K562 (cell line): Measurements from ENCODE around the gene SLC35B4. TPM values are rescaled to one million over a fixed set of nuclear protein-coding genes. Genes with fewer than 3 reads are reported as not detected.

Experiments used
- ATAC-seq: fragments of 200-7000 bp; cut with Tn5 transposase; 3 replicates; pipeline ENCODE4 v1.9.1; 2020; ENCODE audit warnings: moderate library complexity
- BruUV-seq: library from RNA; stranded (reverse); fragments of 400-500 nt; replicated peaks from 2 replicates; lab custom pipeline; 2021; lab: Mats Ljungman, UMichigan
- CTCF ChIA-PET: fragments of 300-600 bp; formaldehyde crosslinking; extraction: SDS; loops from one replicate; lab custom pipeline; 2021; ENCODE audit warnings: low intra/inter-chr PET ratio; lab: Yijun Ruan, JAX
- POLR2A ChIA-PET: fragments of 300-600, 350-650 bp; sonication (Branson Sonifier 250); formaldehyde crosslinking; extraction: SDS; loops from one replicate; lab custom pipeline; 2021; ENCODE audit warnings: antibody characterized with exemption, inconsistent platforms; lab: Yijun Ruan, JAX
- DNase-seq, 4 experiments: peaks; one replicate each; pipeline versions ENCODE4 v3.0.0 to v3.0.0-alpha.2; 2011 to 2018; ENCODE audit warnings: low spot score in 3 of 4, mixed read lengths in 3 of 4; ENCODE audit errors: extremely low read depth in 1 of 4
- FAIRE-seq: peaks from 2 replicates; lab custom pipeline; 2011; peaks lifted over from hg19 to GRCh38; lab: Jason Lieb, UNC
- H2AFZ ChIP-seq: 2 replicates; pipeline ENCODE4 v1.6.0; 2011; ENCODE audit warnings: low read depth, low read length, control low read depth, inconsistent platforms
- H3K27ac ChIP-seq: fragments of 200-600 bp; 3 replicates; pipeline ENCODE4 v1.8.0; 2011; ENCODE audit warnings: low read depth, mild to moderate bottlenecking, control low read depth, inconsistent platforms, low read length, moderate library complexity, mixed read lengths; ENCODE audit errors: extremely low read depth
- H3K27me3 ChIP-seq, 2 experiments: fragments of 300-600 bp in 1 of 2; 2 replicates in 1 of 2; 3 replicates in 1 of 2; pipeline versions ENCODE4 v1.6.0 to v1.8.0; 2011; ENCODE audit warnings: inconsistent platforms in 2 of 2, low read length in 2 of 2, mild to moderate bottlenecking in 1 of 2, mixed read lengths in 1 of 2, moderate library complexity in 1 of 2; ENCODE audit not compliant: control insufficient read depth in 2 of 2, insufficient read depth in 2 of 2
- H3K36me3 ChIP-seq: fragments of 300-600 bp; 3 replicates; pipeline ENCODE4 v1.8.0; 2011; ENCODE audit warnings: mild to moderate bottlenecking, low read length, inconsistent platforms; ENCODE audit not compliant: control insufficient read depth, insufficient read depth
- H3K4me1 ChIP-seq, 2 experiments: fragments of 200-600 bp in 1 of 2; replicated peaks in 1 of 2; 2 replicates in 1 of 2; 3 replicates in 1 of 2; pipeline versions ENCODE4 v1.5.1 to v1.8.0; 2011; ENCODE audit warnings: inconsistent platforms in 2 of 2, low read length in 2 of 2, mild to moderate bottlenecking in 1 of 2, mixed read lengths in 1 of 2, moderate library complexity in 1 of 2; ENCODE audit not compliant: control insufficient read depth in 2 of 2, insufficient read depth in 2 of 2
- H3K4me2 ChIP-seq: 2 replicates; pipeline ENCODE4 v1.6.1; 2011; ENCODE audit warnings: low read length, control low read depth, inconsistent platforms, mixed read lengths; ENCODE audit not compliant: insufficient read depth
- H3K4me3 ChIP-seq: fragments of 200-600 bp; sonication (generic), shearing (Covaris generic); 2 replicates; pipeline ENCODE4 v1.5.1; 2016; ENCODE audit warnings: control low read depth, inconsistent platforms
- H3K79me2 ChIP-seq: fragments of 200-600 bp; 3 replicates; pipeline ENCODE4 v1.8.0; 2011; ENCODE audit warnings: low read length, inconsistent platforms; ENCODE audit not compliant: control insufficient read depth, insufficient read depth
- H3K9ac ChIP-seq, 2 experiments: 2 replicates each; pipeline versions ENCODE4 v1.6.0 to v1.6.1; 2011; ENCODE audit warnings: low read depth in 2 of 2, low read length in 2 of 2, control low read depth in 1 of 2, inconsistent platforms in 1 of 2, mild to moderate bottlenecking in 1 of 2, mixed read lengths in 1 of 2; ENCODE audit not compliant: insufficient read depth in 1 of 2
- H3K9me1 ChIP-seq: one replicate; pipeline ENCODE4 v1.6.0; 2011; ENCODE audit warnings: inconsistent platforms, mild to moderate bottlenecking, low read length, moderate library complexity; ENCODE audit not compliant: control insufficient read depth, insufficient read depth
- H3K9me3 ChIP-seq: replicated peaks from 2 replicates; pipeline ENCODE4 v1.5.1; 2011; ENCODE audit warnings: low read depth, low read length, inconsistent platforms; ENCODE audit not compliant: control insufficient read depth, insufficient read depth
- H4K20me1 ChIP-seq: replicated peaks from 2 replicates; pipeline ENCODE4 v1.6.1; 2011; ENCODE audit warnings: low read length, inconsistent platforms, mixed read lengths; ENCODE audit not compliant: control insufficient read depth, insufficient read depth
- CREBBP ChIP-seq: IDR thresholded peaks from one replicate; pipeline ENCODE4 v1.6.1; 2012; ENCODE audit warnings: low read depth, mild to moderate bottlenecking, control low read depth, inconsistent platforms, low read length
- CREM ChIP-seq: IDR thresholded peaks from 2 replicates; pipeline ENCODE4 v1.6.1; 2014; ENCODE audit warnings: antibody characterized with exemption, low read depth
- IFI16 ChIP-seq: fragments of 250-450 bp; sonication (Bioruptor Pico); IDR thresholded peaks from 2 replicates; pipeline ENCODE4 v2.1.2; 2022; ENCODE audit warnings: mild to moderate bottlenecking, inconsistent platforms
- MTA3 ChIP-seq: fragments of 450-650 bp; formaldehyde crosslinking; IDR thresholded peaks from 2 replicates; pipeline ENCODE4 v1.6.1; 2017; ENCODE audit warnings: mild to moderate bottlenecking, borderline replicate concordance
- SMARCA5 ChIP-seq: fragments of 450-650 bp; IDR thresholded peaks from 2 replicates; pipeline ENCODE4 v1.6.1; 2016
- TBL1XR1 ChIP-seq, 2 experiments: IDR thresholded peaks; 2 replicates each; pipeline ENCODE4 v1.6.1; 2012; ENCODE audit warnings: improper control_type of control experiment in 2 of 2, low read length in 2 of 2, mild to moderate bottlenecking in 1 of 2
- ZBTB11 ChIP-seq, 3 experiments: fragments of 200-800 bp in 1 of 3; fragments of 250-450 bp in 1 of 3; fragments of 450-650 bp in 1 of 3; sonication (Bioruptor Pico) in 1 of 3; sonication (Bioruptor generic) in 1 of 3; formaldehyde crosslinking in 1 of 3; IDR thresholded peaks; 2 replicates each; pipeline versions ENCODE4 v1.6.1 to v1.8.0; 2016 to 2022; ENCODE audit warnings: mild to moderate bottlenecking in 2 of 3, missing genetic modification characterization in 2 of 3, missing compliant biosample characterization in 1 of 3, moderate library complexity in 1 of 3
- WGBS: fragments of 100-300 bp; shearing (Covaris generic); methylation state at CpG from one replicate; pipeline ENCODE4 v1.1.6; 2016; ENCODE audit warnings: low coverage, mixed read lengths; ENCODE audit not compliant: insufficient coverage; ENCODE audit errors: missing lambda C conversion rate; 5-methylcytosine and 5-hydroxymethylcytosine counted together
- in situ Hi-C: fragments of 300-500 bp; cut with MboI; formaldehyde crosslinking; loops from 4 replicates; pipeline ENCODE4 v1.15.0; 2018; ENCODE audit warnings: inconsistent platforms, mixed read lengths
- intact Hi-C: fragments of 100-400 bp; cut with micrococcal nuclease; formaldehyde crosslinking; loops from 2 replicates; pipeline ENCODE4 v1.14.2; 2022
- polyA plus RNA-seq, 8 experiments: library from polyadenylated mRNA; depleted of rRNA in 4 of 8; stranded (reverse) in 5 of 8; unstranded in 3 of 8; fragments of >200 nt; fragmentation: Nextera tagmentation in 2 of 8; fragmentation: Illumina TruSeq in 1 of 8; extraction: Ambion mirVana in 2 of 8; extraction: Trizol in 1 of 8; gene quantifications; 2 replicates each; pipeline versions ENCODE4 v1.2.1 to v1.2.3, GENCODE V29; 2011 to 2014; ENCODE audit warnings: inconsistent platforms in 1 of 8, missing spikeins in 1 of 8
- total RNA-seq, 7 experiments: library from RNA; depleted of rRNA in 6 of 7; stranded (reverse); fragments of >200 nt in 6 of 7; fragmentation: Illumina TruSeq in 2 of 7; extraction: Trizol in 2 of 7; gene quantifications; 2 replicates each; pipeline versions ENCODE4 v1.2.1 to v1.2.3, GENCODE V29; 2011 to 2021; ENCODE audit warnings: low replicate concordance in 1 of 7

SLC35B4 gene
- total and polyA plus RNA-seq, 9 of the 15 experiments (the other 6 are each of a cell fraction or from before 2014, with no cell fraction given): 6.1 to 34.9 (median 17.6) TPM

DNA sequence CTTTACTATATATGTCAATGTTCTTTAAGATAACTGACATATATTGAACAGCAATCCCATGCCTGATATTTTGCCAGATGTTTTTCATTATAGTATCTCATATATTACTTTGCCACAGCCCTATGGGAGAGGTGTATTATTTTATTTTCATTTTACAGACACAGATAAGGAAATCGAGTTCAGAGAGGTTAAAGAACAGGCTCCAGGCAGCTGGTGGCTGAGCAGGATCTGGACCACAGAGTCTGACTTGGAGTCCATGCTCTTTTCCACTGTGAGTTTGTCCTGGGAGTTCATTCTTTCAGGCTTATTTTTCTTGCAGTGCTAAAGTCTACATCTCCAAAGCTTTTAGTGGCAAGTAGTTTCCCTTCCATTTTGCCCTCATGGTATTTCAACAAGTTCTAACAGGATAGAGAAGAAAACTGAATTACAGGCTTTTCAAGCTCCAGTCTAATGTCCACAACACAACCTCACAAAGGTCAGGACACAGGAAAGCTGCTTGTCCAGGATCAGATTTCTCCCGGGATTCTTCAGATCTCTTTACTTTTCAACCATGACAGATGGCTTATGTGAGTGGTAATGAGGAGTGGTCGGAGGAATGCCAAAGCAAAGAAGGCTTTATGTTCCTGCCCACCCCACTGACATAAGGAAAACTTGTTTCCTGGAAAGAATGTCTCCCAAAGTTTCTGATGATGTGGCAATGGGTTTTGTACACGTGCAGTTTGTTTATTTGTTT is 13.1 kb upstream of the SLC35B4 start:
- intact Hi-C loops: loop anchor here (2.0 to 10.0 kb wide), 4 partner anchors 75 to 475 kb away; no protein-coding TSS in a partner anchor
- in situ Hi-C loops: no loop called here
- H3K9me1 ChIP-seq: no peaks in the 10 kb centered on the region

DNA sequence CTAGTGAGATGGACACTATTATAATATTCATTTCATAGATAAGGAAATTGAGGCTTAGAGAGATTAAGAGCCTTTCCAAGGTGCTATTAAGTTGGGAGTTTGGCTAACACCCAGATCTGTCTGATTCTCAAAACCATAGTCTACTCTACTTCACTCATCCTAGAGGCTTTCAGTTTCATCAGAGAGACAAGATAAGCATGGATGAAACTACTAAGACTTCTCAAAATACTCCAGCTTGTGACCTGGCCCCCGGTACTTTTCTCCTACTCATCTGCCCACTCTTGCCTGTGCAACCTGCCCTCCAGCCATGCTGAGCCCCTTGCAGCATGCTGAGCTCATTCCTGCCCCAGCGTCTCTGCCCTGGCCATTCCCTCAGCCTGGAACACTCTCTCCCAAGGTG is 12.2 kb upstream of the SLC35B4 start:
- WGBS: 0% methylated on average over 2 of the region's 2 CpGs
- in situ Hi-C loops (no loop called here), intact Hi-C loops (loop anchor here (1.0 to 10.0 kb wide), 5 partner anchors 74 to 474 kb away; no protein-coding TSS in a partner anchor)
- no peak for DNase-seq
- ChIA-PET POLR2A (interaction anchor here (0.6 to 1.4 kb wide), 5 partner anchors 11 to 201 kb away, joined by 3 read pairs; partner anchors contain the start of gene SLC35B4), CTCF (no interaction called here)
- Histone ChIP-seq H3K4me2 (no peak overlapping the region), H3K9me3 (no peaks in the 10 kb centered on the region), H3K9me1 (no peaks in the 10 kb centered on the region), H3K27me3 (peaks cover 10 to 17% of the 10 kb centered on the region in 2 experiments), H3K9ac (no peak overlapping the region), H3K4me1 (no peaks in the 10 kb centered on the region), H3K79me2 (no peaks in the 10 kb centered on the region), H4K20me1 (no peaks in the 10 kb centered on the region), H3K27ac (no peak overlapping the region), H3K4me3 (no peak overlapping the region), H2AFZ (no peak overlapping the region), H3K36me3 (no peaks in the 10 kb centered on the region)
- ATAC-seq: no peak
- TF ChIP-seq ZBTB11 (CRISPR knock-in tag; IDR thresholded peaks at IDR 0.05): no peak
- TF ChIP-seq IFI16 (CRISPR knock-in tag): no peak
- no peak for TF ChIP-seq SMARCA5
- TF ChIP-seq TBL1XR1 (IDR thresholded peaks at IDR 0.05; ENCODE audit: low read length in 2 of 2): no peak
- no peak for TF ChIP-seq MTA3
- FAIRE-seq: no peak
- BruUV-seq: no TSS peak

More for the DNA sequence above, 13.1 kb upstream of the SLC35B4 start:
- Histone ChIP-seq H3K4me2 (no peak overlapping the region), H3K27me3 (peaks cover 14 to 23% of the 10 kb centered on the region in 2 experiments), H3K4me1 (no peaks in the 10 kb centered on the region), H3K9ac (no peak overlapping the region), H2AFZ (no peak overlapping the region), H3K36me3 (no peaks in the 10 kb centered on the region), H3K79me2 (no peaks in the 10 kb centered on the region), H4K20me1 (no peaks in the 10 kb centered on the region), H3K9me3 (no peaks in the 10 kb centered on the region; the same call in 1 of the 2 replicates), H3K27ac (no peak overlapping the region), H3K4me3 (no peak overlapping the region)
- ATAC-seq: no peak
- no peak for TF ChIP-seq CREM
- TF ChIP-seq CREBBP: no peak
- DNase-seq: no peak
- no TSS peak for BruUV-seq
- 0% methylated on average over 4 of the region's 4 CpGs for WGBS
- ChIA-PET CTCF (no interaction called here), POLR2A (interaction anchor here (1.1 to 1.4 kb wide), 2 partner anchors 13 to 21 kb away, joined by 3 read pairs; partner anchors contain the start of gene SLC35B4)
- FAIRE-seq: no peak
